SK-N-SH treated with all-trans-retinoic acid at 6 μM for 48 hours (cell line): ENCODE results near the gene MYO1B.

Experiments
- ATAC-seq: fragments of 200-7000 bp; cut with Tn5 transposase; 3 replicates; pipeline ENCODE4 v1.9.1; 2020; ENCODE audit warnings: mild to moderate bottlenecking, moderate library complexity
- ARNTL ChIP-seq: fragments of 450-650 bp; formaldehyde crosslinking; IDR thresholded peaks from 2 replicates; pipeline ENCODE4 v1.5.0; 2020; ENCODE audit warnings: low read depth, mild to moderate bottlenecking, moderate library complexity, borderline replicate concordance
- BACH2 ChIP-seq: fragments of 250-450 bp; sonication (Bioruptor Pico); IDR thresholded peaks from 2 replicates; pipeline ENCODE4 v1.9.0; 2021; ENCODE audit warnings: mild to moderate bottlenecking, borderline replicate concordance
- CSDC2 ChIP-seq: fragments of 250-450 bp; sonication (Bioruptor Pico); IDR thresholded peaks from 2 replicates; pipeline ENCODE4 v1.5.0; 2020; ENCODE audit warnings: mild to moderate bottlenecking, moderate library complexity
- ESRRG ChIP-seq: fragments of 250-450 bp; sonication (Bioruptor Pico); IDR thresholded peaks from 2 replicates; pipeline ENCODE4 v1.6.1; 2021; ENCODE audit warnings: mild to moderate bottlenecking
- GLIS3 ChIP-seq: fragments of 250-450 bp; sonication (Bioruptor Pico); IDR thresholded peaks from 2 replicates; pipeline ENCODE4 v1.5.0; 2020; ENCODE audit warnings: mild to moderate bottlenecking, moderate library complexity
- ISL1 ChIP-seq: fragments of 250-450 bp; sonication (Bioruptor Pico); IDR thresholded peaks from 2 replicates; pipeline ENCODE4 v2.1.2; 2022; ENCODE audit warnings: mild to moderate bottlenecking, moderate library complexity
- OSR1 ChIP-seq: fragments of 250-450 bp; sonication (Bioruptor Pico); IDR thresholded peaks from 2 replicates; pipeline ENCODE4 v1.8.0; 2022; ENCODE audit warnings: moderate library complexity, mild to moderate bottlenecking, inconsistent platforms
- PATZ1 ChIP-seq: fragments of 250-450 bp; sonication (Bioruptor Pico); IDR thresholded peaks from 2 replicates; pipeline ENCODE4 v1.8.0; 2020; ENCODE audit warnings: mild to moderate bottlenecking, moderate library complexity, borderline replicate concordance
- PPARA ChIP-seq: fragments of 250-450 bp; sonication (Bioruptor Pico); IDR thresholded peaks from 2 replicates; pipeline ENCODE4 v1.5.0; 2020; ENCODE audit warnings: mild to moderate bottlenecking, borderline replicate concordance
- RARB ChIP-seq: fragments of 250-450 bp; sonication (Bioruptor Pico); IDR thresholded peaks from 2 replicates; pipeline ENCODE4 v1.8.0; 2021; ENCODE audit warnings: mild to moderate bottlenecking, moderate library complexity
- SNAI2 ChIP-seq: fragments of 250-450 bp; sonication (Bioruptor Pico); IDR thresholded peaks from 2 replicates; pipeline ENCODE4 v1.5.0; 2020; ENCODE audit warnings: mild to moderate bottlenecking, moderate library complexity
- TCF4 ChIP-seq: fragments of 250-450 bp; sonication (Bioruptor Pico); IDR thresholded peaks from 2 replicates; pipeline ENCODE4 v1.8.0; 2021; ENCODE audit warnings: mild to moderate bottlenecking, moderate library complexity, borderline replicate concordance
- TOX ChIP-seq: fragments of 250-450 bp; sonication (Bioruptor Pico); IDR thresholded peaks from 2 replicates; pipeline ENCODE4 v1.8.0; 2021; ENCODE audit warnings: mild to moderate bottlenecking, moderate library complexity, borderline replicate concordance
- ZFP3 ChIP-seq: fragments of 250-450 bp; sonication (Bioruptor Pico); IDR thresholded peaks from 2 replicates; pipeline ENCODE4 v1.5.0; 2020; ENCODE audit warnings: mild to moderate bottlenecking, moderate library complexity
- ZFP30 ChIP-seq: fragments of 450-650 bp; formaldehyde crosslinking; IDR thresholded peaks from 2 replicates; pipeline ENCODE4 v1.5.0; 2022; ENCODE audit warnings: mild to moderate bottlenecking, moderate library complexity
- ZNF565 ChIP-seq: fragments of 450-650 bp; formaldehyde crosslinking; conservative IDR thresholded peaks from 2 replicates; pipeline ENCODE4 v1.5.0; 2020; ENCODE audit warnings: low read depth, mild to moderate bottlenecking, moderate library complexity
- ZNF70 ChIP-seq: fragments of 450-650 bp; formaldehyde crosslinking; IDR thresholded peaks from 2 replicates; pipeline ENCODE4 v1.5.0; 2020; ENCODE audit warnings: mild to moderate bottlenecking, moderate library complexity
- ZNF8 ChIP-seq: fragments of 450-650 bp; formaldehyde crosslinking; IDR thresholded peaks from 2 replicates; pipeline ENCODE4 v1.5.0; 2020; ENCODE audit warnings: mild to moderate bottlenecking, moderate library complexity
- TF ChIP-seq, protein P1 (sequence below): fragments of 250-450 bp; sonication (Bioruptor Pico); IDR thresholded peaks from 2 replicates; pipeline ENCODE4 v1.5.1; 2021; ENCODE audit warnings: mild to moderate bottlenecking, moderate library complexity
- TF ChIP-seq, protein P2 (sequence below): fragments of 250-450 bp; sonication (Bioruptor Pico); IDR thresholded peaks from 2 replicates; pipeline ENCODE4 v1.8.0; 2021; ENCODE audit warnings: low read depth, mild to moderate bottlenecking, moderate library complexity, borderline replicate concordance
- TF ChIP-seq, protein P3 (sequence below): fragments of 250-450 bp; sonication (Bioruptor Pico); IDR thresholded peaks from 2 replicates; pipeline ENCODE4 v1.5.1; 2020; ENCODE audit warnings: low read depth, mild to moderate bottlenecking, moderate library complexity

The MYO1B gene

DNA sequence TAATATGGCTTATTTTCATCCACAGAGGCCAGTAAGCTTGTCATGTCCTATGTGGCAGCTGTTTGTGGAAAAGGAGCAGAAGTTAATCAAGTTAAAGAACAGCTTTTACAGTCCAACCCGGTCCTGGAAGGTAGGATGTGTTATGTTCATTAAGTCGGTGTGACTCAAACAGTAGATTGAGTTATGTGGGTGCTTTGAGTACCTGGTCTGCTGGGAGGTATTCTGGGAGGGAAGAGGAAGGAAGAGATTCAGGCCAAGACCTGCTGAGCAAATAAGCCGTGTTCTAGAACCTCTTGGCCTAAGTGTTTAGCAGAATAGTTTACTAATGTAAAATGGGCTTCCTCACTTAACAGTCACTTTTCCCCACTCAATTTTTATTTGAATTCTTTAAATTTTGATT lies 96.2 kb downstream of the MYO1B start:
- TF ChIP-seq, protein P1, sequence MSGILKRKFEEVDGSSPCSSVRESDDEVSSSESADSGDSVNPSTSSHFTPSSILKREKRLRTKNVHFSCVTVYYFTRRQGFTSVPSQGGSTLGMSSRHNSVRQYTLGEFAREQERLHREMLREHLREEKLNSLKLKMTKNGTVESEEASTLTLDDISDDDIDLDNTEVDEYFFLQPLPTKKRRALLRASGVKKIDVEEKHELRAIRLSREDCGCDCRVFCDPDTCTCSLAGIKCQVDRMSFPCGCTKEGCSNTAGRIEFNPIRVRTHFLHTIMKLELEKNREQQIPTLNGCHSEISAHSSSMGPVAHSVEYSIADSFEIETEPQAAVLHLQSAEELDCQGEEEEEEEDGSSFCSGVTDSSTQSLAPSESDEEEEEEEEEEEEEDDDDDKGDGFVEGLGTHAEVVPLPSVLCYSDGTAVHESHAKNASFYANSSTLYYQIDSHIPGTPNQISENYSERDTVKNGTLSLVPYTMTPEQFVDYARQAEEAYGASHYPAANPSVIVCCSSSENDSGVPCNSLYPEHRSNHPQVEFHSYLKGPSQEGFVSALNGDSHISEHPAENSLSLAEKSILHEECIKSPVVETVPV: no peak
- TF ChIP-seq ZNF565 (no peak), CSDC2 (no peak), ZNF8 (CRISPR knock-in tag) (no peak), BACH2 (CRISPR knock-in tag) (no peak), SNAI2 (no peak), ZNF70 (CRISPR knock-in tag) (no peak), TCF4 (CRISPR knock-in tag) (no peak), ZFP30 (no peak), ISL1 (CRISPR knock-in tag) (no peak)
- no peak for ATAC-seq

GRCh38 chr2:191343796-191344338 lies 98.7 kb downstream of the MYO1B start:
- no peak for ATAC-seq

DNA sequence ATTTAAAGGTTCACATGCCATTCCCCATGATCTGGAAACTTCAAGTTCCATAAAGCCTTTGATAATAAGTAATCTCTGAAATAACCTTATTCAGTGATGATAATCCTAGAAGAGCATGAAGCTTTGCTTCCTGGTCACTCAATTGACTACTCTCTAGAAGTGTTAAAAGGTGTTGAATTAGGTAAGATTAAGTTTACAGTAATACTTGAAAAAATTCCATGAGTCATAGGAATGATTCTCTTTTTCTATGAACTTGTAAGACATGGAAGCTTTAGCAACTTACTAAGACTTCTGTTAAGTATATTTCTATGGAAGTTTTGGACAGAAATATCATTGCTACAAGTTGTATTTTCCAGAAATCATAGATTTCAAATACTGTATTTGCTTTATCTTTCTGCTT lies 100.6 kb downstream of the MYO1B start:
- ATAC-seq: no peak
- TF ChIP-seq, protein P2, sequence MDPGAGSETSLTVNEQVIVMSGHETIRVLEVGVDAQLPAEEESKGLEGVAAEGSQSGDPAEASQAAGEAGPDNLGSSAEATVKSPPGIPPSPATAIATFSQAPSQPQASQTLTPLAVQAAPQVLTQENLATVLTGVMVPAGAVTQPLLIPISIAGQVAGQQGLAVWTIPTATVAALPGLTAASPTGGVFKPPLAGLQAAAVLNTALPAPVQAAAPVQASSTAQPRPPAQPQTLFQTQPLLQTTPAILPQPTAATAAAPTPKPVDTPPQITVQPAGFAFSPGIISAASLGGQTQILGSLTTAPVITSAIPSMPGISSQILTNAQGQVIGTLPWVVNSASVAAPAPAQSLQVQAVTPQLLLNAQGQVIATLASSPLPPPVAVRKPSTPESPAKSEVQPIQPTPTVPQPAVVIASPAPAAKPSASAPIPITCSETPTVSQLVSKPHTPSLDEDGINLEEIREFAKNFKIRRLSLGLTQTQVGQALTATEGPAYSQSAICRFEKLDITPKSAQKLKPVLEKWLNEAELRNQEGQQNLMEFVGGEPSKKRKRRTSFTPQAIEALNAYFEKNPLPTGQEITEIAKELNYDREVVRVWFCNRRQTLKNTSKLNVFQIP: no peak
- TF ChIP-seq ZNF565 (no peak), ESRRG (CRISPR knock-in tag) (no peak), ZFP3 (CRISPR knock-in tag) (no peak), ZNF70 (CRISPR knock-in tag) (no peak), OSR1 (CRISPR knock-in tag) (no peak), GLIS3 (CRISPR knock-in tag) (no peak)
- TF ChIP-seq, protein P3, sequence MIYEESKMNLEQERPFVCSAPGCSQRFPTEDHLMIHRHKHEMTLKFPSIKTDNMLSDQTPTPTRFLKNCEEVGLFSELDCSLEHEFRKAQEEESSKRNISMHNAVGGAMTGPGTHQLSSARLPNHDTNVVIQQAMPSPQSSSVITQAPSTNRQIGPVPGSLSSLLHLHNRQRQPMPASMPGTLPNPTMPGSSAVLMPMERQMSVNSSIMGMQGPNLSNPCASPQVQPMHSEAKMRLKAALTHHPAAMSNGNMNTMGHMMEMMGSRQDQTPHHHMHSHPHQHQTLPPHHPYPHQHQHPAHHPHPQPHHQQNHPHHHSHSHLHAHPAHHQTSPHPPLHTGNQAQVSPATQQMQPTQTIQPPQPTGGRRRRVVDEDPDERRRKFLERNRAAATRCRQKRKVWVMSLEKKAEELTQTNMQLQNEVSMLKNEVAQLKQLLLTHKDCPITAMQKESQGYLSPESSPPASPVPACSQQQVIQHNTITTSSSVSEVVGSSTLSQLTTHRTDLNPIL: no peak
- TF ChIP-seq, protein P1: no peak

More at GRCh38 chr2:191343796-191344338, 98.7 kb downstream of the MYO1B start:
- TF ChIP-seq, protein P1: no peak
- TF ChIP-seq BACH2 (CRISPR knock-in tag) (no peak), ZNF565 (no peak), TCF4 (CRISPR knock-in tag) (no peak), RARB (CRISPR knock-in tag) (no peak), PATZ1 (CRISPR knock-in tag) (no peak), GLIS3 (CRISPR knock-in tag) (no peak), ZNF8 (CRISPR knock-in tag) (no peak), TOX (CRISPR knock-in tag) (no peak), ZFP3 (CRISPR knock-in tag) (no peak), ZFP30 (no peak), ARNTL (CRISPR knock-in tag) (no peak), ESRRG (CRISPR knock-in tag) (no peak), PPARA (no peak), SNAI2 (no peak)
- TF ChIP-seq, protein P2: no peak
- TF ChIP-seq, protein P3: no peak
